Occipital lobe (tissue), 2 donors: ENCODE results near the gene PHACTR1. TPM values are rescaled to one million over a fixed set of nuclear protein-coding genes. Genes with fewer than 3 reads are reported as not detected.
"Not testable (repeated sequence)": the region's sequence is repeated elsewhere in the genome, so short reads cannot be mapped to it uniquely, and the experiment has no call there.

Source experiments
- DNase-seq: peaks from one replicate; lab custom pipeline; 2025; lab: John Stamatoyannopoulos, UW
- total RNA-seq: library from RNA; depleted of rRNA; stranded (reverse); fragments of >200 nt; gene quantifications from one replicate; pipeline ENCODE4 v1.2.3, GENCODE V29; 2014

PHACTR1 gene
- total RNA-seq, 1 donor from 2014 or later, result 40.7 TPM

GRCh38 chr6:12898603-12899002 is 182.0 kb downstream of the PHACTR1 start:
- no peak for DNase-seq

- DNase-seq, result no peak
Observed at GRCh38 chr6:12899046-12899833, 182.7 kb downstream of the PHACTR1 start.

DNA sequence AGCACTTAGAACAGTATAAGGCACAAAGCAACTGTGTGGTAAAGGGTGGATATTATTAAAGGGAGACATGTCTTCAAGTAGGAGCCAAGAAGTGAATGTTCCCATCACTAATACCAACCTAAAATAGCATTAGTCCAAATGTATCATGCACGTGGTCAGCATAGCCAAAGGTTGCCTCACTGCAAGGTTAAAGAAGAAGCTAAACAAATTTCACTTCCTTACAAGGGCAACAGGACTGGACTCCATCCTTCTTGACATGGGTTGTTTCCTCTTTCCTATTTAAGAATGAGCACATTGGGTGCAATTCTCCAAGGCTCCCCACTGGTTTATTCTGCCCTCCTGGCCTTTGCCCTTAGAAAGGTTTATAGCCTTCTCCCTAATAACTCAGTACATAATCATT is 186.7 kb downstream of the PHACTR1 start:
- no peak for DNase-seq

DNA sequence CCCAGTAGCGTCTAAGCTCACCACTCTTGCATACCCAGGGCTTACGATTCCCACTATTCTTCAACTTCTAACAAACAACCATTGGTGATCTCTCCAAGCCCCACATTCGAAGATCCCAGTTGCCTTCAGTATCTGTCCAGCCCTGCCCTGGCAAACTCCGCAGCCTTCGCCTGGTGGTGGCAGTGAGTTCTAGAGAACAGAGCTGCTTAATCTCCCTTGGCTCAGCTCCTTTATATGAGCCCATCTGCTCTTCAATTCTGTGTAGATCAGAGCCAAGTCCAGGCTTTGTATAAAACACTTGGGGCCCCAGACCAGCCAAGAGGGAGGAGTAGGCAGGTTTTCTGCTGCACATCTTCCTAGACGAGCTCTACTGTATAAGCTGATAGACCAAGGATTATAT is 193.3 kb downstream of the PHACTR1 start:
- no peak for DNase-seq

- DNase-seq, result no peak
Observed at GRCh38 chr6:12911427-12911826, 194.9 kb downstream of the PHACTR1 start.

DNA sequence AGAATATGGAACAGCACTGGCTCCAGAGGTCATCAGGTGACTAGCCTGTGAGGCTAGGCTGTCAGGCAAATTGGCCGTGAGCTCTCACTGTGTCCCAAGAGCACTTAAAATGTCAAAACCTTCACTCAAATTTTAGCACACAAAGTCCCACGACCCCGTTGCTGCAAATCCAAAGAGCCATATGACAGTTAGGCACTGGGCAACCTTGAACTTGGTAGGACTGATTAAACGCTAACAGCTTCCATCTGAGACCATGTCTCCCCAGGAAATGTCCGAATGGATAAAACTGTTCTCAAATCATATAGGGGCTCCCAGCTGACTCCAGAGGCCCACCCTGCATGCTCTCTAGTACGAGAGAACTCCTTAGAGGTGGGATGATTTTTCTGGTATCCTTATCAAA is 196.6 kb downstream of the PHACTR1 start:
- no peak for DNase-seq

- DNase-seq, result no peak
Observed at GRCh38 chr6:12916006-12916405, 199.4 kb downstream of the PHACTR1 start.

- DNase-seq, result no peak
Observed at GRCh38 chr6:12916420-12917136, 200.0 kb downstream of the PHACTR1 start.

DNA sequence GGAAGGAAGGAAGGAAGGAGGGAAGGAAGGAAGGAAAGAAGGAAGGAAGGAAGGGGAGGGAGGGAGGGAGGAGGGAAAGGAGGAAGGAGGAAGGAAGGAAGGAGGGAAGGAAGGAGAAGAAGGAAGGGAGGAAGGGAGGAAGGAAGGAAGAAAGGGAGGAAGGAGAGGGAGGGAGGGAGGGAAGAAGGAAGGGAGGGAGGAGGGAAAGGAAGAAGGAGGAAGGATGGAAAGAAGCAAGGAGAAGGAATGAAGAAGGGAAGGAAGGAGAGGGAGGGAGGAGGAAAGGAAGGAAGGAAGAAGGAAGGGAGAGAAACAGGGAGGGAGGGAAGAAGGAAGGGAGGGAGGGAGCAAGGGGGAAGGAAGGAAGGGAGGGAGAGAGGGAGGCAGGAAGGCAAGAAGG is 204.9 kb downstream of the PHACTR1 start:
- DNase-seq, result no peak

- DNase-seq, result no peak
Observed at GRCh38 chr6:12923644-12924235, 207.2 kb downstream of the PHACTR1 start.

GRCh38 chr6:12924911-12925310 is 208.3 kb downstream of the PHACTR1 start:
- DNase-seq, result no peak

DNA sequence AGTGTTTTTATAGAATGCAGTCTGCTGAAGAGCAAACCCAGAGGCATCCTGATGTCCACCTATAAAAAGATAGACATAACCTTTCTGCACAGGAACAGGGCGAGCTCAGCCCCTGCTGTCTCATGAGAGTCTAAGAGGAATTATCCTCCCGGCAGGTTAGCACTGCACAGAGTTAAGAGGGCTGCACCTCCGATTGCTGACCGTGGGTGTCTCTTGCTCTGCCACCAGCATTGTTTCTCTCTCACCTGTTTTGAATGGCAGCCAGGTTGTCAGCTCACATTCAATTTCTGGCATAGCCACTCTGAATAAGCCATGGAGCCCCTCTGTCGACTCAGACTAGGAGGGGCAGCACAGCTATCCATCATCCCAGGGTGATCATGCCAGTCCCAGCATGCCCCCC is 211.2 kb downstream of the PHACTR1 start:
- DNase-seq, result no peak

- DNase-seq, result no peak
Observed at GRCh38 chr6:12929678-12930077, 213.1 kb downstream of the PHACTR1 start.

- DNase-seq, result no peak
Observed at GRCh38 chr6:12931639-12932038, 215.1 kb downstream of the PHACTR1 start.

- DNase-seq, result no peak
Observed at GRCh38 chr6:12935637-12936036, 219.1 kb downstream of the PHACTR1 start.

GRCh38 chr6:12937971-12938370 is 221.4 kb downstream of the PHACTR1 start:
- no peak for DNase-seq

GRCh38 chr6:12939314-12939713 is 222.7 kb downstream of the PHACTR1 start:
- no peak for DNase-seq

GRCh38 chr6:12941422-12941821 is 224.9 kb downstream of the PHACTR1 start:
- DNase-seq, result no peak

- DNase-seq, result no peak
Observed at GRCh38 chr6:12943549-12943948, 227.0 kb downstream of the PHACTR1 start.

DNA sequence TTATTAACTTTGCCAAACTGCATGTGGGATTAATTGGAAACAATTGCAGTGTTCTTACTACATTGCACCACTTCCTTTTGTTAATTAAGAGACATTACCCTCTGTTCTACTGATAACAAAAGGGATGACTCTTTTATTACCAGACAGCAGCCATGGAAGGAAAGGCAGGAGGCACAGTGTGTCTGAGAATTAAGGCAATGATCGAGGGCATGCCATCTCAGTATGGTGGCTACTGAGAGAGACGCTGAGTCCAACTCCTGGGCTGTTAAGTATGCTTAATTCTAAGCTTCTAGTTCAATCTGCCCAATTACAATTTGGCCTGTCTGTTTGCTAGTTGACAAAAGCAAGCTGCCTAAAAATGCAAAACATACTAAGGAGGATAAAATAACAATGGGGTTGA is 227.4 kb downstream of the PHACTR1 start:
- DNase-seq, result no peak

GRCh38 chr6:12944528-12944927 is 228.0 kb downstream of the PHACTR1 start:
- DNase-seq, result not testable (repeated sequence)

- no peak for DNase-seq
Observed at GRCh38 chr6:12947151-12947871, 230.7 kb downstream of the PHACTR1 start.
